ENCODE results near the gene UGT3A1. TPM values are rescaled to one million over a fixed set of nuclear protein-coding genes. Genes with fewer than 3 reads are reported as not detected.

Gene UGT3A1
- total and polyA plus RNA-seq, 2 of the 13 experiments (the other 11 are each of a cell fraction or from before 2014, with no cell fraction given) = not detected

- intact Hi-C loops (cut with micrococcal nuclease; ENCODE audit: unreplicated experiment) = no loop called here
- POLR2A ChIA-PET = no interaction called here
- Histone ChIP-seq H2AFZ (ENCODE audit: low read length) (no peak overlapping the region), H3K4me3 (replicated peaks in 1 of 3; ENCODE audit: insufficient read depth in 1 of 3, low read depth in 2 of 3, low read length in 3 of 3) (no peak overlapping the region), H3K79me2 (ENCODE audit: insufficient read depth, low read length) (no peaks in the 10 kb centered on the region), H4K20me1 (ENCODE audit: insufficient read depth, low read length) (no peaks in the 10 kb centered on the region), H3K27me3 (ENCODE audit: control insufficient read depth in 1 of 2, insufficient read depth in 2 of 2, low read length in 2 of 2) (no peaks in the 10 kb centered on the region; a peak in 2 of 5 replicates), H3K27ac (ENCODE audit: extremely low read length, insufficient read depth, low read length) (no peak overlapping the region), H3K9ac (ENCODE audit: insufficient read depth, low read depth, low read length) (no peak overlapping the region), H3K9me3 (ENCODE audit: low read length) (no peaks in the 10 kb centered on the region), H3K4me1 (ENCODE audit: insufficient read depth, low read length) (no peaks in the 10 kb centered on the region), H3K36me3 (replicated peaks in 1 of 2; ENCODE audit: control insufficient read depth in 1 of 2, insufficient read depth in 2 of 2, low read length in 2 of 2) (no peaks in the 10 kb centered on the region), H3K4me2 (ENCODE audit: low read depth, low read length) (no peak overlapping the region)
- no TSS peak for BruUV-seq (replicated peaks)
- DNase-seq (ENCODE audit: low spot score) = no peak
- 70% methylated on average over 5 of the region's 13 CpGs for WGBS (ENCODE audit: low lambda C conversion rate)
- no peak for TF ChIP-seq MED13 (CRISPR knock-in tag; IDR thresholded peaks at IDR 0.05)
- no peak for TF ChIP-seq POGZ (CRISPR knock-in tag; IDR thresholded peaks at IDR 0.05)
- TF ChIP-seq ATF3 (CRISPR knock-in tag; IDR thresholded peaks at IDR 0.05) = no peak
- TF ChIP-seq CHCHD3 (CRISPR knock-in tag; IDR thresholded peaks at IDR 0.05) = no peak
- no peak for TF ChIP-seq IRF2 (CRISPR knock-in tag; IDR thresholded peaks at IDR 0.05)
- TF ChIP-seq ARID4A (CRISPR knock-in tag; IDR thresholded peaks at IDR 0.05; ENCODE audit: borderline replicate concordance) = no peak
- TF ChIP-seq PRMT3 (CRISPR knock-in tag; IDR thresholded peaks at IDR 0.05; ENCODE audit: borderline replicate concordance, low read depth) = no peak
- no peak for TF ChIP-seq ZNF512 (CRISPR knock-in tag; IDR thresholded peaks at IDR 0.05)
- TF ChIP-seq ISX (CRISPR knock-in tag; conservative IDR thresholded peaks at IDR 0.05) = no peak
- no peak for TF ChIP-seq REPIN1 (CRISPR knock-in tag; IDR thresholded peaks at IDR 0.05; ENCODE audit: borderline replicate concordance, low read depth)
- TF ChIP-seq HMGXB3 (CRISPR knock-in tag; IDR thresholded peaks at IDR 0.05; ENCODE audit: borderline replicate concordance) = no peak
- FAIRE-seq = no peak
- CTCF ChIA-PET (ENCODE audit: low intra/inter-chr PET ratio, low total read pairs) = no interaction called here
- ATAC-seq = no peak
- in situ Hi-C loops (cut with HindIII; ENCODE audit: extremely low pct_ligation_motif_present, low pct_unique_long_range_greater_than_20kb) = no loop called here
These were observed 44.5 kb upstream of the UGT3A1 start for GRCh38 chr5:36035696-36036095.
